Stimulated activated CD8-positive, alpha-beta memory T cell treated with anti-CD3 and anti-CD28 coated beads, Interleukin-15, amount 100 ng/mL, for 48 hours (primary cell): ENCODE results near the gene SLCO4A1.

ENCODE experiments used
- DNase-seq, 2 donors: peaks; one replicate each; pipeline ENCODE4 v3.0.0-alpha.2; 2020; ENCODE audit warnings: low read depth in 2 of 2

Gene SLCO4A1

GRCh38 chr20:62701161-62702012 lies 59.1 kb downstream of the SLCO4A1 start:
- DNase-seq = no peak

- DNase-seq = no peak
Observed at GRCh38 chr20:62702013-62702300, 59.7 kb downstream of the SLCO4A1 start.

DNA sequence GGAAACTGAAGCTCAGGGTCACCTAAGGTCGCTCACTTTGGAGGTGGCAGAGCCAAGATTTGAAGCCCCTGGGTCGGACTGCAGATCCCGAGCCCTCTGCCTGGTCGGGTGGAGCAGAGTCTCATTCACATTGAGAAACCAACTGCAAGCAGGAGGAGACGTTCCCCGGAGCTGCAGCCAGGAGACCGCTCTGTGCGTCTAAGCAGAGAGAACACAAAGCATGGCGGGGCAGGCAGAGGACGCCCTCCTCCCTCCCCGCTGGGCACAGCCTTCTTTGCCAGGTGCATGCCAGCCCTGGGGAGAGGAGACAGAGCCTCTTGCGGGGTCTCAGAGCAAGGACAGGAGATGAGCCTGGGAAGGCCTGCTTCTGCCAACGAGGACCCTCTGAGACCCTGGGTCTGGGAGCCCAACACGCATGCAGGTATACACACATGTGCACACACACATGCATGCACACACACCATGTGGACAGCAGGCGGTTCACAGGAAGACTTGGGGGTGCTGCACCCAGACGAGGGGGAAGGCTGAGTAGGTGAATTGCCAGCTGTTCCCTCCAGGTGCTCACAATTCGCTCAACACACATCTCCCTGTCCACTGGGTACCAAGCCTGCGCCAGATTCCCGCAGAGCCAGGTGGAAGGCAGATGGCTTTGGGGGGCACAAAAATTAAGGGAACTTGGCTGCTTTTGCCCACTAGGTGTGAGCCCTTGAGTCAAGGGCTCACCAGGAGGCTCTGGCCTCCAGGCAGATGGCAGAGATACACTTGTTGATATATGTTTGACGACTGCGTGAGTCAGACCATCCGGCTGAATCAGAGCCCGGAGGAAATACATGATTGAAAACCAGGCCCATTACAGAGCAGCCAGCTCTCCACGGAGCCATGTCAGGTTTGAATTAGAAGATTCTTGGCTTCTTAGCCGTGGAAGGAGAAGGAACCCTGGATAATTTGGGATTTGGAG lies 60.9 kb downstream of the SLCO4A1 start:
- DNase-seq = peak in 1 of 2 donors; percentile 32

DNA sequence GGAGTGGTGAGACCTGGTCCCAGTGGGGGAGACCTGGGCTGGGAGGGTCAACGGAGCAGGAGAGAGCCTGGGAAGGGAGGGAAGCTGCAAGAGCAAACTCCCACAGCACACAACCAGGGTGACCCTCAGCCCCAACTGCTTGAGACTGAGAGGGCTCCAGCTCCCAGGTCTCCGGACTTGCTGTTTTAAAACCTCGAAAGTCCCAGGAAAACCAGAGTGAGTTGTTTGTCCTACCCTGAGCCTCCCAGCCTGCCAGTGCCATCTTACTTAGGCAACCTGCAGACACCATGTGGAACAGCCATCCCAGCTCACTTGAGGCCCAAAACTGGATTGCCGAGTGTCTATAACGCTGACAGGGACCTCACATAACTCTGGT lies 61.5 kb downstream of the SLCO4A1 start:
- no peak for DNase-seq

DNA sequence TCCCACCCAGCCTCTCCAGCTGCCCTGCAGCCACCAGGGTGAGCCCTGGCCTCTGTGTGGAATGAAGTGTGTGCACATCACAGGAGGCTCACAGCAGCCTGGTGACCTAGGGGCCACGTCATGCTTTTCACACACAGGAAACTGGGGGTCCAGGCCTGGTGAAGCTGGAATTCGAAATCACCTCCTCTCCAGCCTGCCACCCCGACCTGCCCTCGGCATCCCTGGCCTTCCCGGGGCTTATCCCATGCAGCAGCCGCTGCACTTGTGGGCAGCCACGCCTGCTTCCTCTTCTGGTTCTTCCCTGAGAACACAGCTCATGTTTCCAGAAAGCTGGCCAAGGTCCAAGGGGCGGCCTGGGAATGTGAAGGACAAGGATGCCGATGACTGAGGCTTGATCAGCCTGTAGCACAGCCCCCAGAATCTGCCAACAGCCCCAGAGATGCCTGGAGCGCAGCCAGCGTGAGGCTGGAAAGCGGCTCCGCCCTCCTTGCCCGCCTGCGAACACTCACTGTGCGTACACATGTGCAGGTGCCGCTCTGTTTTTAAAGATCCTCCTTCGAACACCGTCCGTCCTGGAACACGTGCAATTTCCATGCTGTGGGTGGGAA lies 62.1 kb downstream of the SLCO4A1 start:
- DNase-seq = no peak

GRCh38 chr20:62705627-62706026 lies 63.3 kb downstream of the SLCO4A1 start:
- no peak for DNase-seq

DNA sequence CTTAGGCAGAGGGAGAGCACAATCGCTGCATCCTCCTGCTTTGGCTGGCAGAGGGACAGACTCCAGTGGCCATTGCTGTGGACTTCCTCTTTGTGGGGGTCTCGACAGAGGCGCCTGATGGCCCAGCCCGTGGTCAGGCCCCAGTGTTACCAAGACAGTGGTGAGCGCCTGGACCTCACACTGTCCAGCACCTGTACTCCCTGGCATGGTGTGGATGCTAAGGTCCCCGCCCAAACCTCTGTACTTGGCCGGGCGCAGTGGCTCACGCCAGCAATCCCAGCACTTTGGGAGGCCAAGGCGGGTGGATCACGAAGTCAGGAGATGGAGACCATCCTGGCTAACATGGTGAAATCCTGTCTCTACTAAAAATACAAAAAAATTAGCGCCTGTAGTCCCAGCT lies 64.0 kb downstream of the SLCO4A1 start:
- no peak for DNase-seq

- no peak for DNase-seq
Observed at GRCh38 chr20:62706857-62707256, 64.6 kb downstream of the SLCO4A1 start.

DNA sequence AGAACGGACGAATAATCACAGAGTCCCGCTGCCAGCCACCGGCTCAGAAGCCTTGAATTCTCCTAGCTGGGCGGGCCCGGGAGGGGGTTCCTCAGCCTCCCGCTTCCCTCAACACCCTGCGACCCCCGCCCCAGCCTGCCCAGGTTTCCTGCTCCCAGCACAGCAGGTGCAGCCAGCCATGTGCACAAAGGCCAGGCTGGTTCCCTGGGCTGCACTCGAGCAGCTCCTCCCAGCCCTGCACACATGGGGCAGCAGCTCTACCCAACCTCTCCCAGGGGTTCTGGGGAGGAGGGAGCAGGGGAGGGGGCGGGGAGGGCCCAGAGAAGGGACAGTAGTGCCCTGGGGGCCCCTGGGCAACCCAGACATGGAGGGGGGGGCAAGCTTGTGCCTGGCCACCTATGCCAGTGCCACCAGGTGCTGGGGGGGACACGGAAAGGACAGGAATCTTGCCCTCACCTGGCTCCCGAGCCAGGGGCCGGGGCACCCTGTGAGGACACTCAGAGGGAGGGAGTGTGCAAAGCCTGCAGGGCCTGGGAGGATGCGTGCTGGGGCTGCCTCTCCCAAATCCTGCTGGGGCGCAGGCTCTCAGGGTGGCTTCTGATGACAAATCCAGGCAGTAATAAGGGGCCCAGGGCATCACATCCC lies 65.1 kb downstream of the SLCO4A1 start:
- DNase-seq = no peak

GRCh38 chr20:62707921-62708521 lies 65.7 kb downstream of the SLCO4A1 start:
- no peak for DNase-seq

- no peak for DNase-seq
Observed at GRCh38 chr20:62708591-62709536, 66.6 kb downstream of the SLCO4A1 start, which contains the start of gene NTSR1. Gene NTSR1, plus strand, starts transcription at chr20:62708836. Its CDS starts 372 bp downstream, at chr20:62709208.

GRCh38 chr20:62709537-62709905 lies 67.2 kb downstream of the SLCO4A1 start:
- no peak for DNase-seq

- no peak for DNase-seq
Observed at GRCh38 chr20:62710221-62710885, 68.0 kb downstream of the SLCO4A1 start.

GRCh38 chr20:62710886-62711702 lies 68.8 kb downstream of the SLCO4A1 start:
- peak; percentile 10 to 27 for DNase-seq

DNA sequence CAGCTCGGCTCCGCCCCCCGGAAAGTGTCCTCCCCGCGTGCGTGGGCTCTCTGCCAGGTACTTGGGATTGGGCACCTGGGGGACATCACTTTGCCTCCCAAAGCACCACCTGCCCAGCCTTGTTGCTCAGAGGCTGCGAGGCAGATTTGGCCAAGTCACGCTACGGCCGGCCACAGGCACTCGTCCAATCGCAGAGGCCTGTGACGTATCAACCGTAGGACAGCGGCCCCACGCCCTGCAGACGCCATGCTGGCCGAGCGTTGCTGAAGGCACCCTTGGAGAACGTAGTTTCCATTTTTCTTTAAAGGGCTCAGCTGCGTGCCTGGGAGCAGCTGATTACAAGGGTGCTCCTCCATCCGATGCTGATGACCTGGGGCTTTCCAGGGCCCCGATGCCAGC lies 69.4 kb downstream of the SLCO4A1 start:
- DNase-seq = no peak

GRCh38 chr20:62712606-62713005 lies 70.3 kb downstream of the SLCO4A1 start:
- no peak for DNase-seq

DNA sequence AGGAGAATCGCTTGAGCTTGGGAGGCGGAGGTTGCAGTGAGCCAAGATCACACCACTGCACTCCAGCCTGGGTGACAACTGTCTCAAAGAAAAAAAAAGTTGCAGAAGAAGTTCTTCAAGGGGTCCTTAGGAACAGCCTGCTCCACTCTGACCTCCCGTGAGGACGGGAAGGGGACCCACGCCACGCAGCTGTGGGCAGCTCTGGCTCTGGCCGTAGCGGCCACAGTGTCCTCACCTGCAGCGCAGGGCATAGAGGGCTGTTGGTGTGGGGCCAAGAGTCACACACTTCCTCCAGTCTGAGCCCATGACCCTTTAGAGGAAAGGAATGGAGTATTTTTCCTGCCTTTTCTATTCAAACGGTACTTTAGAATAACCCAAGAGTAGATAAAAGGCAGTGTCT lies 71.7 kb downstream of the SLCO4A1 start:
- DNase-seq = no peak

DNA sequence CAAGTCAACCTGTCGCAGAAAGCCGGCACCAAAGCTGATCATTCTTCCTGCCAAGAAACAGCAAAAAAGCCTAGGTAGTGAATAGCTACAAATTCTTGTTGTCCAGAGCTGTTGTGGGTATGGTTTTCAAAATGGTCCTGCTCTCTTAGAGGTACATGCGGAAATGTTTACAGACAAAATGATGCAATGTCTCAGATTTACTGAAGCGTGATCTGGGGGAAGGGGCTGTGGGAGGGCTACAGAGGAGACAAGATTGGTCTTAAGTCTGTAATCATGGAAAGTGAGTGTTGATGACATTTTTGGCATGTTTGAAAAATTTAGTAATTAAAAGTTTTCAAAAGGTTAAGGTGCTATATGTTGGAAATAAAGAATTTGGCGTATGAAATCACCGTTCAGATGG lies 72.5 kb downstream of the SLCO4A1 start:
- DNase-seq = no peak

DNA sequence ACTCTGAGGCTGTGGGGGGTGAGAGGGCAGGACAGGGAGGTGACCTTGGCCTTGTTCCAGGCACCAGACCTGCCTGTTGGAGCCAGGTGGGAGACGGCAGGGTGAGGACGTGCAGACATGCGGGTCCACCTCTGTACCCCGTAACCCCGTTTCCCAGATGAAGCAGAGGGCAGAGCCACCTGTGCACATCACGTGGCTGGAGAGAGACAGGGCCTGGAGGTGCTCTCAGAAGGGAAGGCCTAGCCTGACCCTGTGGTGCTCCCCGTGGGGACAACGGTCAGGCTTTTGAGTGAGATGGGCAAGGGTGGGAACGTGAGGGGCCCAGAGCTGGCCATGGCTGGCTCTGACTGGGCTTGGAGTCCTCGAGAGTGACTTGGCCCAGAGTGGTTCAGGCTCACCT lies 72.9 kb downstream of the SLCO4A1 start:
- no peak for DNase-seq
